ENCODE data around the gene MAOB.
A peak's percentile ranks its signal among the peaks of the same experiment; 100 is the strongest.
"Not testable (repeated sequence)": the region's sequence is repeated elsewhere in the genome, so short reads cannot be mapped to it uniquely, and the experiment has no call there.

The MAOB gene

DNA sequence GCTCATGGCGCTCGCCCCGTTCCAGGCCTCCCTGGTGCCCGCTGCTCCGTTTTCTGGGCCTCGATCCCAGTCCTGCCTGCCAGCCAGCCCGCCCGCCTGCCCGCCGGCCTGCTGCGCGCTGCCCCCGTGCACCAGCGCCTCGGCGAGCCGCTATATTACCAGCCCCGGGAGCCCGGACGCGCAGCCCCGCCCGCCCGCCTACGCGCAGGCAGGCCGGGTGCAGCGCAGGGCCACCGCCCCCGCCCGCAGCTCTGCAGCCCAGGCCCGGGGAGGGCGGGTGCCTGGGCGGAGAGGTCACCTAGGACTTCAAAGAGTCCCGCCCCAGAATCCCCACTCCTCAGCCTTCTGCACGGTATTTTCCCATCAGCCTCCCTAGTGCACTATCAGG is at the start of gene MAOB:
MAOB (minus strand) TSS at position 157 of the 388 bp plus-strand sequence; CDS start at position 6, 151 bp downstream.
- peak in 39 of 58 donors; percentile 1 to 50 (median 16) for DNase-seq

DNA sequence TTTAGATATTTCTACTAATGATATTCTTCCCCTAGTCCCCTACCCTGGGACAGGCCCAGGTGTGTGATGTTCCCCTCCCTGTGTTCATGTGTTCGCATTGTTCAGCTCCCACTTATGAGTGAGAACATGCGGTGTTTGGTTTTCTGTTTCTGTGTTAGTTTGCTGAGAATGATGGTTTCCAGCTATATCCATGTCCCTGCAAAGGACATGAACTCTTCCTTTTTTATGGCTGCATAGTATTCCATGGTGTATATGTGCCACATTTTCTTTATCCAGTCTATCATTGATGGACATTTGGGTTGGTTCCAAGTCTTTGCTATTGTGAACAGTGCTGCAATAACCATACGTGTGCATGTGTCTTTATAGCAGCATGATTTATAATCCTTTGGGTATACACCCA is 39.8 kb upstream of the MAOB start:
- not testable (repeated sequence) for DNase-seq

DNA sequence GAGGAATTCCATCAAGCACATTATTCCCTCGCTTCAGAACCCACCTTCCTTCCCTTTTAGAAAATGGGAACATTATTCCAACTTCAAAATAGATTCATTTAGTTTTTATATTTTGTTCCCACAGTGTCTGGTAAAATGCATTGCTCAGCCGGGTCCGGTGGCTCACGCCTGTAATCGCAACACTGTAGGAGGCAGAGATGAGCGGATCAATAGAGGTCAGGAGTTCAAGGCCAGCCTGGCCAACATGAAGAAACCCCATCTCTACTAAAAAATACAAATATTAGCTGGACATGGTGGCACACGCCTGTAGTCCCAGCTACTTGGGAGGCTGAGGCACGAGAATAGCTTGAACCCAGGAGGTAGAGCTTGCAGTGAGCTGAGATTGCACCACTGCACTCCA is 28.5 kb upstream of the MAOB start:
- not testable (repeated sequence) for DNase-seq

DNA sequence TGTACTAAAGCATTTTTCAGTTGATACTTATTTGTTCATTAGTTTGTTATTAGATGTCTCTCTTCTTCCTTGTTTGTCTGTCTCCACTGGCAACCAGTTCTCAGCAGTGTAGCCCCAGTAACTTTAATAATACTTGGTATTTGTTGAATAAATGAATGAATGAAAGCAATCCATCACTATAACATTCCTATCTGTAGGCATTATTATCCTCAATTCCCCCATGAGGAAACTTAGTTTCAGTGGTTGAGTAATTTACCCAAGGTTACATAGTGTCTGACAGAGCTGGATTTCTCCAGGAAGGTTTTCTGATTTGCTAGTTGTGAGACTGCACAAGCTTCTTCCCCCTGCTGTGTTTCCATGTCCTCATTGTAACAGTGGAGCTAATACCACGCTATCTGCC is 27.8 kb upstream of the MAOB start:
- no peak for DNase-seq

DNA sequence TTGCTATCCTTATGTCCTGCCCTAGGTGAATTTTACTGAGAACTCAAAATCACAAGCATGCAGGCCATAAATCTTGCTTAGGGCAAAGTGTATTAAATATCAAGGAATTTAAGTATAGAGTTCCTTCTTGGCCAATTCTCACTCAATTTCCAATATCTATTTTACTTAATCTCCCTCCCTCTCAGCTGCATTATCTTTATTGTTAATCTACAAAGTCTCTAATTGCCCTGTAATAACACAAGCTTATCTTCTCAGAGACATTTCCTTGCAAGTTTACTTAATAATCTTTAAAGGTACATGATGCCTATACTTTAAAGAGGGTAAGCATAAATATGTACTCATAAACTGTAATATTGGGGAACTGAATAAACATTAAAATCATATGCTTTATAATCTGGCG is 26.9 kb upstream of the MAOB start:
- no peak for DNase-seq

DNA sequence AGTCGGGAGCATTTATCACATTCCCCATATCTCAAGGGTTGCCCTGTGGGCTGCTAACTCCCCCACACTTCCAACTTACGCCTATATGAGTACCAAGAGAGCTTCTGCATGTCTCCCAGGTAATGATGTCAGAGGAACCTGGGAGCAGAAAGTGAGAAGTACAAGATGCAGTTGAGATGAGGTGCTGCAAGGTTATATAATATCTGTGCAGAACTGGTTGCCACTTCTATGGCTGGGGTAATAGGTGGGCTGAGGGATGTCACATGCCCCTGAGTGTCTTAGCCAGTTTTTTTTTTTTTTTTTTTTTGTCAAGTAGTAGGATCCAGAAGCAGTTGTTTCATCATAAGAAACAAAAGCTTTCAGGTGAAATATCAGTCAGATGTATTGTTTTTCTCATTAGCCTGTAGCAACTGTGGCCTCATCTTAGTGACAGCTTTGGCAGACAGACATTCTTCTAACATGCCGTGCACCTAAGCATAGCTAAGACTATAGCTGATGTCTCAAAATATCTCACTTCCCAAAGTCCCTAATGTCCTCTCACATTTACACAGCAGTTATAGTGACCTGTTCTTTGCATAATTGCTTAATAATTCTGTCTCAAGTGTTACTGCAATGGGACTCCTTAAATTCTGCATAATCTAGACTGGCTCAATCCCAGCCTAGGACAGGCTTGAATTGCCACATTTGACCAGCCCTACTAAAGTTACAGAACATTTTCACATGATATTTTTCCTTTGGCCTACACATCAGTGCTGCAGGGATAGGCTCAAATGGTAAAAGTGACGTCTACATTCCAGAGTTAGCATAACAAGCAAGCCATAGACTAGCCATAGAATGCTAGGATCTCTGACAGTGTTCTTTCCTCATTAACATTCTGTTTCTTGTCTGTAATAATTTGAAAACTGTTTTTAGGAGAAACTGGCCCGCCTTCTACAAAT is 17.9 kb upstream of the MAOB start:
- peak in 1 of 58 donors; percentile 1 for DNase-seq

GRCh38 chrX:43898406-43899035 is 16.3 kb upstream of the MAOB start:
- DNase-seq = no peak

DNA sequence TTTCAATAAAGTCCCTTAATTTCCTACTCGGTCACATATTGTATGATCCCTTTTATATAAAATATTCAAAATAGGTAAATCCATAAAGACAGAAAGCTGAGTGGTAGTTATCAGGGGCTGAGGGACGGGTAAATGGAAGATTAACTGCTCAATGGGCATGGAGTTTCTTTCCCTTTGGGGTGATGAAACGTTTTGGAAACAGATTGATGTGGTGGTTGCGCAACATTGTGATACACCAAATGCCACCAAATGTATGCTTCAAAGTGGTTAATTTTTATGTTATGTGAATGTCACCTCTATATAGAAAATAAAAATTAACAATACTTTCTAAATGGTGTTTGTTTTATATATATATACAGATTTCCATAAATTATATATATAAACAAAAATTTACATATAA is 15.0 kb upstream of the MAOB start:
- no peak for DNase-seq

DNA sequence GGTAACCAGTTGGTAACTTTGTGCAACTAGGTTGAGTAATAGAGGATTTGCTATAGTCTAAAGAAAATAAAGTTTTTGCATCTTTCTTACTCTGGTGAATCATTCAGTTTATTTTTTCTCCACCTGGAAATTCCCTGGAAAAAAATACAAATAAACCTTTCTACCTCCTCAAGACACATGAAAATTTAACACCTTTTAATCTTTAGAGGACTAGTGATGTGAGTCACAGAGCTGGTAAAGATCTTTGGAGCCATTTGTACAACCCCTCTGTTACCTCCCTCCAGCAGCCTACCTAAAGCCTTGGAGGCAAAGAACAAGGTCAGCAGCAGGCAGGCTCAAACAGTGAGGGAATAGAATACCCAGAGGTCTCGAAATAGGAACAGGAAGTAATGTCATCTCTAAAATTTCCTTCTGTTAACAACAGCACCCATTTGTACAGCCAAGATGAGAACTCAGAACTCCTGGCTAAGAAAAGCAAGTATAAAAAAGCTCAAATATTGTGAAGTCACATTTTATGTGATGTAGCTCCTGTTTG is 10.2 kb upstream of the MAOB start:
- no peak for DNase-seq

DNA sequence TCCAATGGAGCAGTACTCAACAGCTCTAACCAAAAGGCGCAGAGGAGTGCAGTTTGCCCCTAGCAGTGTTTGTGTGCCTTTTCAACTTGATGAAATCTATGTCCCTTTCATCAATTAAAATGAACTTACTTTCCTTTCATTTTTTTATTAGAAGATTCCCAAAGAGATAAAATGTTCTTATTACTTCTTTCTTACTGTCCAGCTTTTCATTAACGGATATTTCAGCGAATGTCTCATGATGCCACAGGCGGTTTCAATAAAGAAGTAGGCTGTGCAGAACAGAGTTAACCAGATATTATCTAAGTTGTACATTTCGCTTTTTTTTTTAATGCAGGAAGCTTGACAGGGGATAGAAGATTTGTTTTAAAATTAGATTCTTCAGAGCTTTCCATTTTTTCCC is 3.4 kb upstream of the MAOB start:
- no peak for DNase-seq

GRCh38 chrX:43881410-43882293 is 598 bp downstream of the MAOB start:
- peak in 4 of 58 donors; percentile 2 to 22 (median 14) for DNase-seq

DNA sequence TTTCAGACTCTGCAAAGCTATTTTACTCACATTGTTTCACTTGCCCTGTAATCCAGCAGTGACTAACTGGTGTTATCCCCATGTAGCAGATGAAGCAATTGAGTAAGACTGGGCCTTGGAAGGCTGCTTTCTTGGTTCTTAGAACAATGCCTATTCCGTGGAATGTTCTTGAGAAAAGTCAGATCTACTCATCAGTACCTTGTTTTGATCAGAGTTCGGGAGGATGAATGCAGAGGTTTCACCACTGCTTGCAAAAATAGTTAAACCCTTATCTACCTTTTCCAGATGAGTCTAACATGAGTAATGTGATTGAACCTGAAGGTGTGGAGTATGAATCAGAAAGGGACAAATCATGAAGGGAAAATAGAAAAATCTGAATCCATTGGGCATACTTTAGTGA is 1.8 kb downstream of the MAOB start:
- no peak for DNase-seq

DNA sequence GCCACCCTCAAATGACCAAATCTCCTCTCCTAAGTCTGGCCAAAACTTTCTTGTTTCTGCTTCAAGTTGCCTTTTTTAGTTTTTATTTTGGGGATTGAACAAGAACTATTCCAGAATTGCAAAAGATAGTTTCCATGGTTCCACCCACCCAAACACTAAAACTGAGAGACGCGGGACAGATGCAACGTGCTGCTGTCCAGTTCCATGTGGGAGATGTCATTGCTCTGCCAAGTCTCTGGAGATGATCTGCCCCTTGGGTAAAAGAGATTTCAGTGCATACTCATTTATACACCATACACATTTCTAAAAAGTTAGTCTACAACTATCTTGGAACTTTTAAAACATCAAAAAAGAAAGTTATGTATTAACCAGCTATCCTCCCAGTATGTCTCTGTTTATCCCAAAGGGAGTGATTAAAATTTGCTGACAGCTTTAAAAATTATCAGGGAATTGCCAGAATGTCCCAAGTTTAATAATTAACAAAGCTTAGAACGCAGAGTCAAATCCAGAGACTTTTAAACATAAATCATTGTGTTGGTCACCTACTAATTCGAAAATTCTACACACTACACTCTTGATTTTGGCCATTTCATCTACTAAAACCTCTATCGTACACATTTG is 3.2 kb downstream of the MAOB start:
- no peak for DNase-seq

DNA sequence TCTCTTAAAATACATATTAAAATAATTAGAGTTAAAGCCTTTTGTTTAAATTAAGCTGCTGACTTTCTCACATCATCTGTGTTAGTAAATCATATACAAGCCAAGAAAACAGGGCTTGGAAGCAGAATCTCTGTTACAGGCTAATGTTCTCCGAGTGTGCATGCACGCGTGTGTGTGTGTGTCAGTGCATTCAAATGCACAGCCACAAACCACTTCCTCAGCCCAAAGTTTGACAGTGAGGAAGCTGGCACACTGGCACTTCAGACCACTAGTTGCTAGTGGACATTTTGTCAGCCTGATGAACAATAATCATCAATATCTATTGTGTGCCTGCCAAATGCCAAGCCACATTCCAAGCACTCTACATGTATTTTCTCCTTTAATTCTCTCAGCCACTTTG is 5.6 kb downstream of the MAOB start:
- no peak for DNase-seq

GRCh38 chrX:43870758-43871419 is 11.4 kb downstream of the MAOB start:
- DNase-seq = no peak

DNA sequence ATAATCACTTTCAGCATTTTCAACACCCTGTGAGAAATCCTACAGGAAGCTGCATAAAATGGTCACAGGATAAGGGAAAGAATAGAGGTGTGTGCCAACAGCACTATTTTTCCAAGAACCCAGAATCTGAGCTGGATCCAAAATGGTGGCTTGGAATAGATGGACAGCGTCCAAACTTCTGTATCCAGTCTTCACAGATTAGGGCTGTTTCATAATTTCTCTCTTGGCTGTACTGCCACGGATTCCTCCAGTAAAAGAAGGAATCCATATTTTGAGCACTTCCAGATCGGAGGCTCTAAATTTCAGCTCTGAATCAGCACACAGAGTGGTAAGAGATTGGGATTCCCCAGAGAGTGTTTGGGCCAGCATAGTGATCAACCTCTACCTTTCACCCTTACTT is 12.2 kb downstream of the MAOB start:
- DNase-seq = no peak

DNA sequence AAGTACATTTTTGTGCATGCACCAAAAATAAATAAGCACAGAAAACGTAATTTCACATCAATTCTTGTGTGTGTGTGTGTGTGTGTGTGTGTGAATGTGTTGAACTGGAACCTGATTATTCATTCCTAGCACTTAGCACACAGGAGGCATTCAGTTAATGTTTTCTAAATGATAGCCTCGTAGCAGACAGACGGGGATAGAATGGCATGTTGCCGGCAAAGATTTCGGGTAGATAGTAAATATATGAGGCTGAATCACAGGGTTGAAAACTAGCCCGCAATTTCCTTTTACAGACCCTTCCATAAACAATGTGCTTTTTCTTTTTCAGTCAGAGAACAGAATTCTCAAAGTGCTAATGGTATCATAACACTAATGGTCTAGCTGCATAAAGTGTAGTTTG is 13.5 kb downstream of the MAOB start:
- no peak for DNase-seq

DNA sequence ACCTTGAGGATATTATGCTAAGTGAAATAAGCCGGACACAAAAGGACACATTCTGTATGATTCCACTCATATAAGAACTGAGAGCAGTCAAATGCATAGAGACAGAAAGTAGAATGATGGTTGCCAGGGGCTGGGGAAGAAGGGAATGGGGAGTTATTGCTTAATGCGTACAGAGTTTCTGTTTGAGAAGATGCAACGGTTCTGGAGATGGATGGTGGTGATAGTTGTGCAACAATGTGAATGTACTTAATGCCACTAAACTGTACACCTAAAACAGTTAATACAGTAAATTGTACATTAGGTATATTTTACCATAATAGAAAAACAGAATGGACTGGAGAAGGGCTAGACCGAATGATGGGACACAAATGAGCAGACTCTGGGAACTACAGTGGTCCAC is 15.8 kb downstream of the MAOB start:
- no peak for DNase-seq

GRCh38 chrX:43865791-43866190 is 16.5 kb downstream of the MAOB start:
- DNase-seq = no peak

DNA sequence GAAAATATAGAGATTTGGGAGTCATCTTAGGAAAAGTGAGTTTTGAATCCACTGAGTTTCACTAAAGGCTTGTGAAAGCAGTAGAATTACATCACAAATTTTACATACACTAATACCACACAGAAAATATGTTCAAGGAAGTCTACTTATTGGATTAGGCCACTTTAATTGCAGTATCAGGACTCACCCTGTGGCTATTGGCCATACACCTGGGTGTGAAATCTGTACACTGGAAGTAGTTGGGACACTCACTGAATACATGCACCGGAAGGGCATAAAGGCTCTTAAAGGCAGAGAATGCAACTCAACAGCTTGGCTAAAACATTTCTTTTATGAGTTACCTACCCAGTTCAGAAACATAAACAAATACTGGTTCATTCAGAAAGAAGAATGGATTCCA is 19.8 kb downstream of the MAOB start:
- DNase-seq = no peak

Data from anterior cingulate cortex (tissue), 58 donors.